ENCODE measurements around the gene NFILZ.

GRCh38 chr19:8648240-8648639 is 17.8 kb downstream of the NFILZ start:
- no peak for TF ChIP-seq TAF1 (IDR thresholded peaks at IDR 0.05; ENCODE audit: borderline replicate concordance, insufficient read depth, low read length)
- TF ChIP-seq SIN3A (IDR thresholded peaks at IDR 0.05; ENCODE audit: borderline replicate concordance, insufficient read depth, low read length) = no peak
- TF ChIP-seq REST (IDR thresholded peaks at IDR 0.05; ENCODE audit: insufficient read depth in 1 of 2, low read depth in 2 of 2, low read length in 2 of 2) = no peak
- TF ChIP-seq POLR2AphosphoS5 (IDR thresholded peaks at IDR 0.05; ENCODE audit: low read depth, low read length) = no peak
